Kidney epithelial cell (primary cell): ENCODE measurements around the gene XXYLT1. TPM values are rescaled to one million over a fixed set of nuclear protein-coding genes. Genes with fewer than 3 reads are reported as not detected.
A peak's percentile ranks its signal among the peaks of the same experiment; 100 is the strongest.

ENCODE experiments used
- DNase-seq: peaks from one replicate; pipeline ENCODE4 v3.0.0-alpha.2; 2010; ENCODE audit warnings: low read depth
- H3K27me3 ChIP-seq: 2 replicates; pipeline ENCODE4 v1.6.0; 2011; ENCODE audit warnings: low read length; ENCODE audit not compliant: control insufficient read depth, insufficient read depth
- H3K36me3 ChIP-seq: 2 replicates; pipeline ENCODE4 v1.5.1; 2011; ENCODE audit warnings: low read length; ENCODE audit not compliant: control insufficient read depth, insufficient read depth
- H3K4me3 ChIP-seq: 2 replicates; pipeline ENCODE4 v1.5.1; 2011; ENCODE audit warnings: low read depth, mild to moderate bottlenecking, control low read depth, low read length
- total RNA-seq: library from RNA; depleted of rRNA; stranded (reverse); fragments of >200 nt; gene quantifications from 2 replicates; pipeline ENCODE4 v1.2.3, GENCODE V29; 2015
- TF ChIP-seq, protein P1 (sequence below): IDR thresholded peaks from 2 replicates; pipeline ENCODE4 v1.5.1; 2011; ENCODE audit warnings: mild to moderate bottlenecking, moderate library complexity, low read length, control low read depth, inconsistent platforms; ENCODE audit not compliant: insufficient read depth, poor library complexity, severe bottlenecking

Gene XXYLT1
- total RNA-seq, 1 donor from 2014 or later = 18.7 TPM

DNA sequence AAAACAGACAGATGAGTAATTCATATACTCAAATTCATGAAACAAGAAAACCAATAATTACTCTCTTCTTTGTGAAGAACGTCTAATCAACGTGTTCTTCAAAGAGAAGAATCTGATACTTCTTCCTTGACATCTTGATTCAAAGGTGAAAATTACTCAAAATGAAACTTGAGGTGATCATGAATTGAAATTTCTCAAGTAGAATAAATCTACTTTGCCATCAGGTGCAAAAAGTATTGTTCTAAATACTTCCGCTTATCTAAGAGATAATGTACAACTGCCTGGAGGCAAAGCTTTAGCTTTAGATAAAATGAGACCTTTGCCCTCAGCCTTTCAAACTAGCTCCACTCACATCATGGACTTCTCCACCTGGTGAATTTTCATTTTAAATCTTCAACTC, 13.9 kb upstream of the XXYLT1 start:
- TF ChIP-seq, protein P1, sequence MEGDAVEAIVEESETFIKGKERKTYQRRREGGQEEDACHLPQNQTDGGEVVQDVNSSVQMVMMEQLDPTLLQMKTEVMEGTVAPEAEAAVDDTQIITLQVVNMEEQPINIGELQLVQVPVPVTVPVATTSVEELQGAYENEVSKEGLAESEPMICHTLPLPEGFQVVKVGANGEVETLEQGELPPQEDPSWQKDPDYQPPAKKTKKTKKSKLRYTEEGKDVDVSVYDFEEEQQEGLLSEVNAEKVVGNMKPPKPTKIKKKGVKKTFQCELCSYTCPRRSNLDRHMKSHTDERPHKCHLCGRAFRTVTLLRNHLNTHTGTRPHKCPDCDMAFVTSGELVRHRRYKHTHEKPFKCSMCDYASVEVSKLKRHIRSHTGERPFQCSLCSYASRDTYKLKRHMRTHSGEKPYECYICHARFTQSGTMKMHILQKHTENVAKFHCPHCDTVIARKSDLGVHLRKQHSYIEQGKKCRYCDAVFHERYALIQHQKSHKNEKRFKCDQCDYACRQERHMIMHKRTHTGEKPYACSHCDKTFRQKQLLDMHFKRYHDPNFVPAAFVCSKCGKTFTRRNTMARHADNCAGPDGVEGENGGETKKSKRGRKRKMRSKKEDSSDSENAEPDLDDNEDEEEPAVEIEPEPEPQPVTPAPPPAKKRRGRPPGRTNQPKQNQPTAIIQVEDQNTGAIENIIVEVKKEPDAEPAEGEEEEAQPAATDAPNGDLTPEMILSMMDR = no peak
- H3K4me3 ChIP-seq = no peak overlapping the region
- H3K36me3 ChIP-seq = no peaks in the 10 kb centered on the region
- H3K27me3 ChIP-seq = no peaks in the 10 kb centered on the region
- no peak for DNase-seq

DNA sequence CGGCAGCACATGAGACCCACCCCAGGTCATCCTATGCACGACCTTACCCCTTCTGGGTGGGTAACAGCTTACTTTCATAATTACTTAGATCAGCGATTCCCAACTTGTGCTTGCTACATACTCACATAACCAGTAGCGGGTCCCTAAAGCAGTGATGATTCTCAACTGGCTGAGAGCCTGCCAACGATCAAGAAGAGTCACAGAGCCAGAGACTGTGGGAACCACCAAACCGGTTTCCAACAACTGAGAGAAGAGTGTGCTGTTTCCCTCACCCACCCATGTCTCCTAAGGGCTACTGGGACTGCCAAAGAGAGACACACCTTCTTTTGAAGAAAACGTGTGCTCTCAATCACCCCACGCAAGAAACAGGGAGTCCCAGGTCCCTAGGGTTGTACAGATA, 12.0 kb upstream of the XXYLT1 start:
- no peak for DNase-seq
- H3K4me3 ChIP-seq = no peak overlapping the region
- H3K36me3 ChIP-seq = no peaks in the 10 kb centered on the region
- TF ChIP-seq, protein P1 = no peak
- H3K27me3 ChIP-seq = no peaks in the 10 kb centered on the region

DNA sequence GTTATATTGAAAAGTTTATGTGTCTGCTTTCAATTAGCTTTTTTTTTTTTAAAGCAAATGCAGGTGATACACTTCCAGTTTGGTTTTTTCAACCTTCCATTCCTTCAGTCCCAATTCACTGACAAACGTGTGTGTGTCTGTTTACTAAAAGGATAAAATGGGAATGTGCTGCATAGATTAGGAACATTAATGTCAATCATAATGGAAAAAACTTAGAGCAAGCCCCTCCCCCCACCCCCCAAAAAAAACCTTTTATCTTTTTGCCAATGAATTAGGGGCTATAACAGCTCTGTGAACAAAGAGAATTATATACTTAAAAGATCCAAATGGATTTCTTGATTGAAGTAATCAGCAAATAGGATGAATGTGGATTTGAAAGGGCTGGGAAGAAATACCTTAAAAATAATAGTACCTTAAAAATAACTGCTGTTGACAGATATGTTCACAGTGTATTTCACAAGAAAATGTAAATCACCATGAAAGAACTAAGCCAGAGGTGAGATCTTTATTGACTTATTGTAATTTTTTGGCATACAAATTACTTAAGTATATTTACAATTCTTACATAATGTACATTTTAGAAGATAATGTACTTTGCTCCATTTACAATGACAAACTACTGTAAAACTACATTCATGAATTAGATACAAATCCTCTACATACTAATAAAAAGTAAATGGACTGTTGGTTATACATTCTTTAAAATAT, 3.5 kb upstream of the XXYLT1 start:
- Histone ChIP-seq H3K27me3 (no peaks in the 10 kb centered on the region), H3K4me3 (no peak overlapping the region), H3K36me3 (no peaks in the 10 kb centered on the region)
- no peak for DNase-seq
- TF ChIP-seq, protein P1 = no peak

- no peak for DNase-seq
Observed at GRCh38 chr3:195271410-195272243, 668 bp upstream of the XXYLT1 start.

DNA sequence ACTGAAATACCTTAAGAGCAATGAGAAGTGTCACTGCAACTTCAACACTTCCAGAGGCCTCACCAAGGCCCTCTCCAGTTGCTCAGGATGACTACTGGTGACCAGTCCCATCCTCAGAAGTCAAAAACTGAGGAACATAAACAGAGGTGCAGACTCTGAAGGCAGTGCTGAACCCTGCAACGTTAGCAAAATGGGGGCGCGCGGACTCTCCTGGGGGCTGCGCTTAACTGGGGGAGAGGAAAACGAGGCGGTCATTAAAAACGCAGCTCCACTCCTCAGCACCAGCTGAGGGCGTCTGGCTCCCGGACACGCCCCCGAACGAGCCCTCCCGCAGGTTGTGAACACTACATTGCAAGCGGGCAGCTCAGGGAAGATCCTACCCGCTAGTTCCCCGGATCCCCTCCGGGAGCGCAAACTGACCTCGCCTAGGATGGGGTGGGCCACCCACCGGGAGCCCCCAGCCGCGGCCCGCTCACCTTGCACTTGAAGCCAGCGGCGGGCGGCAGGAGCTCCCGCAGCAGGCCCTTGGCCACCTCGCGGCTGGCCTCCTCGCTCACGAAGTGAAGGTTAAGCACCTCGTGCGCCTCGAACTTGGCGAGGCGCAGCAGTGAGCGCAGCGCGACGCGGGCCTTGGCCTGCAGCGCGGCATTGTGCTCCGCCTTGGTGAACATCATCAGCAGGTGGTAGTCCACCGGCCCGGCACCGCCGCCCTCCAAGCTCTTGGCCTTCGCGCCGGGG, 711 bp downstream of the XXYLT1 start:
- no peak for DNase-seq
- H3K27me3 ChIP-seq = no peaks in the 10 kb centered on the region
- H3K36me3 ChIP-seq = no peaks in the 10 kb centered on the region
- peak overlapping the region; percentile 92 for H3K4me3 ChIP-seq
- TF ChIP-seq, protein P1 = no peak

More at GRCh38 chr3:195271410-195272243, 668 bp upstream of the XXYLT1 start:
- no peaks in the 10 kb centered on the region for H3K36me3 ChIP-seq
- TF ChIP-seq, protein P1 = peak; percentile 81
- no peaks in the 10 kb centered on the region for H3K27me3 ChIP-seq
- H3K4me3 ChIP-seq = peak overlapping the region; percentile 92
